ENCODE results near the gene LYZL1.

Gene LYZL1

DNA sequence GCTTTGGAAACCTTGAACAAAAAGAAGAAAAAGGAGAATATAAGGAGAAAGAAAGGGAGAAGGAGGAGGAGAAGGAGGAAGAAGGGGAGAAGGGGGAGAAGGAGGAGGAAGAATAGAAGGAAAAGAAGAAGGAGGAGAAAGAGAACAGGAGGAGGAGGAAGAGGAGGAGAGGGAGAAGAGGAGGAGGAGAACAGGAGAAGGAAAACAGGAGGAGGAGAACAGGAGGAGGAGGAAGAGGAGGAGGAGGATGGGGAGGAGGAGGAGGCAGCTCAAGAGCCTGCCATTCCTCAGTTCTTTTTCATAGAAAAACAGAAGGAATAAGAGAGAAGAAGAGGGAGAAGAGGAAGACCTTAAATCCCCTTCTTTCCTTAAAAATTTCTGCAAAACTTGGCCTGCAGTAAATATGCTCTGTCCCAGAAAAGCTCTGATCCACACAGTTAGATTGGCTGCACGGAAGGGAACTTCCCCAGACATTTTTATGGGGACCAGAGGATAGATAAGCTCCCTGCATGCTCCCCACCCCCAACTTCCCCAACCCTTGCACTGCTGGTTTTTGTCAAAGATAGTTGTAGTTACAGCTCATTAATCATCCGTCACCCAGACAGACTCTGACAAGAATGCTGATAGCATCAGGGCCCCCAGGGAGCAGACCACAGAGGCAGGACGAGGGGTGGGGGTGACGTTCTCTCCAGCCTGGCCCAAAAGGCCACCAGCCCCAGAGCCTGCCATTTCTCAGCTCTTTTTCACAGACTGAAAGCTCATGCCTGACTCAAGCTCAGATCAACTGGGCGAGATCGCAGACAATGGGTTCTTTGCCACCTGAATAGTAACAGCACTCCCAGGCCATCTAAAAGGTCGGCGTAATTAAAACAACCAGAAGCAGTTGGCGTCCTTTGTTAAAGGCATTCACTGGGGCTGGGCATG is 34.5 kb upstream of the LYZL1 start:
- H3K4me3 Mint-ChIP-seq = no peak overlapping the region
- no peaks in the 10 kb centered on the region for H3K36me3 Mint-ChIP-seq (ENCODE audit: low read depth)
- no peaks in the 10 kb centered on the region for H3K4me1 Mint-ChIP-seq (ENCODE audit: low read depth)

GRCh38 chr10:29255104-29255503 is 33.8 kb upstream of the LYZL1 start:
- Mint-ChIP-seq H3K27ac (no peak overlapping the region), H3K9me3 (no peaks in the 10 kb centered on the region), H3K27me3 (ENCODE audit: low read depth) (peaks cover 3% of the 10 kb centered on the region), H3K4me3 (no peak overlapping the region), H3K36me3 (ENCODE audit: low read depth) (no peaks in the 10 kb centered on the region), H3K4me1 (ENCODE audit: low read depth) (no peaks in the 10 kb centered on the region)

More for the DNA sequence above, 34.5 kb upstream of the LYZL1 start:
- no peaks in the 10 kb centered on the region for H3K9me3 Mint-ChIP-seq
- H3K27me3 Mint-ChIP-seq (ENCODE audit: low read depth) = peaks cover 3% of the 10 kb centered on the region
- no peak overlapping the region for H3K27ac Mint-ChIP-seq

DNA sequence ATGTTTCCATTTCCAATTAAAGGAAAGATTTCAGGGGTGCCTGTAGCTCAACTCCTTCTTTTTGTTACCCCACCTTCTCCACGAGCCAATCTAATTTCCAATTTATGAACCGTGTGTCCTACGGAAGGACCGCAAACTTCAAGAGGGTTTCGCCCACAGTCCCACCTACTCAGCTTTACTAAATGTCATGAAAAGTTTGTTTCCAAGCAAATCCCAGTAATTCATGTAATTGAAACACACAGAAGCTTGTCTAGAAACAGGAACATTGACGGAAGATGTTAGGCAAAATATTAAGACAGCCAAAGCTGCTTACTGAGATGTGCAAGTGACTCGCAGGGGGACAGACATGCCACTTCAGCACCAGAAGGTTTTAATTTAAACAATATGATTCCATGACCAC is 32.9 kb upstream of the LYZL1 start:
- H3K9me3 Mint-ChIP-seq = no peaks in the 10 kb centered on the region
- H3K4me1 Mint-ChIP-seq (ENCODE audit: low read depth) = no peaks in the 10 kb centered on the region
- H3K4me3 Mint-ChIP-seq = no peak overlapping the region
- no peaks in the 10 kb centered on the region for H3K36me3 Mint-ChIP-seq (ENCODE audit: low read depth)
- H3K27ac Mint-ChIP-seq = no peak overlapping the region
- H3K27me3 Mint-ChIP-seq (ENCODE audit: low read depth) = peaks cover 3% of the 10 kb centered on the region

DNA sequence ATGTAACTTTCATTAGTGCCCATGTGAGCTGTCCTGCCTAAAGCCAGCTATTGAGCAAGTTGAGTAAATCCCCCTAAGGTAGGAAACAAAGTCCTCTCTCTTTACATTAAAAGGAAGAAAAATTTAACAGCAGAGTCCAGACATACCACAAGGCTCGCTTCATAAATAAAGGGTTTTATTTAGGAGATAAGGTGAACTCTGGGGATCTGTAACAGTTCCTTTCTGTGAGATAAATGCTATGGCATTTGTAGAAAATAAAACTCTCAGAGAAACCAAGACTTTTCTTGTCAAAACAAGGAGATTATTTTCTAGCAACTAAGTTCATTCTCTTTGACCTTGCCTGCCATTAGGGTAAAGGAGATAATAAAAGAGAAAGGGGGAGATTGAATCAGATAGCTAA is 32.3 kb upstream of the LYZL1 start:
- Mint-ChIP-seq H3K27ac (no peak overlapping the region), H3K36me3 (ENCODE audit: low read depth) (no peaks in the 10 kb centered on the region), H3K4me1 (ENCODE audit: low read depth) (no peaks in the 10 kb centered on the region), H3K27me3 (ENCODE audit: low read depth) (peaks cover 3% of the 10 kb centered on the region), H3K9me3 (no peaks in the 10 kb centered on the region), H3K4me3 (no peak overlapping the region)

DNA sequence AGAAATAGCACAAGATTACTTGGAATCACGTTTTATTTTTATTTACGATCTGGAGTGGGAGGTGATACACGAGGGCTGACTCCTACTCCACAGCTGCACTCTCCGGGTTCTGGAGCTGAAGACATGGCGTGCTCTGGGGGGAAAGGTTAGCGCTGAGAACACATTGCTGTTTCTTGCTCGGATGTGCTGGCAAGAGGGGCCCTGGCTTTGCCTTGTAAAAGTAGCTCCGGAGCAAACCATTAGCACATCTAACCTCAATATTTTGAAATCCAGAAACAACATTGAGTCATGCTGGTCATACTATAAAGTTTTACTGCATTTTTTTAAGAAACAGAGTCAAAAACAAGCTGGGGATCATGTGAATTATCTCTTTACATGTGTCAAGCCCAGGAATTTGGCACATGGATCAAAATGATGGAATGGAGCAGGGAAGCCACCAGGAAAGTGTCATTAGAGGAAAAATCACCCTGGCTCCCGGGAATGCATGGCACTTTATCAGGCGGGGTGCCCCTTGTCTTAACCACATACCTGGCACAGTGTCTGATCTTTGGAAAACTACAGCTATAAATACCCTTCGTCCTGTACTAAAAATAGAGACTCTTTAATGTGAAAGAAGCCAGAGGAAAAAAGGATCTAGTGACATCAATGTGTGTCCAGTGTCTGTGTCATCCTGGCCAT is 31.6 kb upstream of the LYZL1 start:
- Mint-ChIP-seq H3K4me3 (no peak overlapping the region), H3K4me1 (ENCODE audit: low read depth) (no peaks in the 10 kb centered on the region), H3K27me3 (ENCODE audit: low read depth) (peaks cover 3% of the 10 kb centered on the region), H3K9me3 (no peaks in the 10 kb centered on the region), H3K36me3 (ENCODE audit: low read depth) (no peaks in the 10 kb centered on the region), H3K27ac (no peak overlapping the region)

GRCh38 chr10:29257784-29258135 is 31.1 kb upstream of the LYZL1 start:
- H3K27me3 Mint-ChIP-seq (ENCODE audit: low read depth) = peaks cover 3% of the 10 kb centered on the region
- H3K36me3 Mint-ChIP-seq (ENCODE audit: low read depth) = no peaks in the 10 kb centered on the region
- H3K27ac Mint-ChIP-seq = no peak overlapping the region
- no peak overlapping the region for H3K4me3 Mint-ChIP-seq
- H3K4me1 Mint-ChIP-seq (ENCODE audit: low read depth) = no peaks in the 10 kb centered on the region
- peaks cover 2% of the 10 kb centered on the region for H3K9me3 Mint-ChIP-seq

- peaks cover 3% of the 10 kb centered on the region for H3K27me3 Mint-ChIP-seq (ENCODE audit: low read depth)
- H3K9me3 Mint-ChIP-seq = peaks cover 3% of the 10 kb centered on the region
- H3K4me3 Mint-ChIP-seq = no peak overlapping the region
- H3K4me1 Mint-ChIP-seq (ENCODE audit: low read depth) = no peaks in the 10 kb centered on the region
- no peak overlapping the region for H3K27ac Mint-ChIP-seq
- no peaks in the 10 kb centered on the region for H3K36me3 Mint-ChIP-seq (ENCODE audit: low read depth)
Observed at GRCh38 chr10:29259498-29259897, 29.4 kb upstream of the LYZL1 start.

GRCh38 chr10:29263506-29263905 is 25.4 kb upstream of the LYZL1 start:
- Mint-ChIP-seq H3K36me3 (ENCODE audit: low read depth) (no peaks in the 10 kb centered on the region), H3K9me3 (peaks cover 12% of the 10 kb centered on the region), H3K4me3 (no peak overlapping the region)

GRCh38 chr10:29265210-29265768 is 23.6 kb upstream of the LYZL1 start:
- H3K27ac Mint-ChIP-seq = no peak overlapping the region
- H3K27me3 Mint-ChIP-seq (ENCODE audit: low read depth) = no peaks in the 10 kb centered on the region
- H3K4me3 Mint-ChIP-seq = no peak overlapping the region
- no peaks in the 10 kb centered on the region for H3K4me1 Mint-ChIP-seq (ENCODE audit: low read depth)
- H3K9me3 Mint-ChIP-seq = peaks cover 12% of the 10 kb centered on the region
- no peaks in the 10 kb centered on the region for H3K36me3 Mint-ChIP-seq (ENCODE audit: low read depth)

More at GRCh38 chr10:29263506-29263905, 25.4 kb upstream of the LYZL1 start:
- no peaks in the 10 kb centered on the region for H3K4me1 Mint-ChIP-seq (ENCODE audit: low read depth)
- no peaks in the 10 kb centered on the region for H3K27me3 Mint-ChIP-seq (ENCODE audit: low read depth)
- no peak overlapping the region for H3K27ac Mint-ChIP-seq

DNA sequence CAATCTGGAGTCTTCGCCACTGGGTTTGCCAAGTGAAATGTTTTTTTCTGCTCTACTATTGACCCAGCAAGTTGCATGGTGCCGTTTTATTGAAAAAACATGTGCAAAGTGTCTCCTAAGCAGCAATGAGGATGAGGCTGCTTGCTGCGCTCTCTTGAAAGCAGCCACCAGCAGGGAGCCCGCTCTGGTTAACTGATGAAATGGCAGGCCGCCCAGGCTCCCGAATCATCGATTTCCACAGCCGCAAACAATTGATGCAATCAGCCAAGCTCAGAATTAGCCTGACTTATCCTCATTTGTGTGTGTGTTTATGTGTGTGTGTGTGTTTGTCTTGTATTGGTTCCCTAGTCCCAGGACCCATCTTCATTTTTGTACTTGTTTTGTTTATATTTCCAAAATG is 22.2 kb upstream of the LYZL1 start:
- Mint-ChIP-seq H3K9me3 (peaks cover 12% of the 10 kb centered on the region), H3K27ac (no peak overlapping the region), H3K27me3 (ENCODE audit: low read depth) (no peaks in the 10 kb centered on the region), H3K4me3 (no peak overlapping the region), H3K4me1 (ENCODE audit: low read depth) (no peaks in the 10 kb centered on the region), H3K36me3 (ENCODE audit: low read depth) (no peaks in the 10 kb centered on the region)

- H3K4me3 Mint-ChIP-seq = no peak overlapping the region
- H3K36me3 Mint-ChIP-seq (ENCODE audit: low read depth) = no peaks in the 10 kb centered on the region
- peaks cover 9% of the 10 kb centered on the region for H3K9me3 Mint-ChIP-seq
- no peak overlapping the region for H3K27ac Mint-ChIP-seq
- H3K27me3 Mint-ChIP-seq (ENCODE audit: low read depth) = no peaks in the 10 kb centered on the region
- no peaks in the 10 kb centered on the region for H3K4me1 Mint-ChIP-seq (ENCODE audit: low read depth)
Observed at GRCh38 chr10:29268011-29268410, 20.9 kb upstream of the LYZL1 start.

- no peaks in the 10 kb centered on the region for H3K4me1 Mint-ChIP-seq (ENCODE audit: low read depth)
- no peaks in the 10 kb centered on the region for H3K36me3 Mint-ChIP-seq (ENCODE audit: low read depth)
- H3K4me3 Mint-ChIP-seq = no peak overlapping the region
- H3K9me3 Mint-ChIP-seq = peaks cover 9% of the 10 kb centered on the region
- H3K27ac Mint-ChIP-seq = no peak overlapping the region
- no peaks in the 10 kb centered on the region for H3K27me3 Mint-ChIP-seq (ENCODE audit: low read depth)
Observed at GRCh38 chr10:29269486-29269885, 19.4 kb upstream of the LYZL1 start.

GRCh38 chr10:29270883-29271282 is 18.0 kb upstream of the LYZL1 start:
- no peaks in the 10 kb centered on the region for H3K36me3 Mint-ChIP-seq (ENCODE audit: low read depth)
- H3K27me3 Mint-ChIP-seq (ENCODE audit: low read depth) = no peaks in the 10 kb centered on the region
- H3K27ac Mint-ChIP-seq = no peak overlapping the region
- no peaks in the 10 kb centered on the region for H3K4me1 Mint-ChIP-seq (ENCODE audit: low read depth)
- H3K4me3 Mint-ChIP-seq = no peak overlapping the region
- H3K9me3 Mint-ChIP-seq = no peaks in the 10 kb centered on the region

GRCh38 chr10:29271877-29272276 is 17.0 kb upstream of the LYZL1 start:
- H3K27me3 Mint-ChIP-seq (ENCODE audit: low read depth) = no peaks in the 10 kb centered on the region
- no peaks in the 10 kb centered on the region for H3K36me3 Mint-ChIP-seq (ENCODE audit: low read depth)
- no peaks in the 10 kb centered on the region for H3K4me1 Mint-ChIP-seq (ENCODE audit: low read depth)
- H3K9me3 Mint-ChIP-seq = no peaks in the 10 kb centered on the region
- H3K27ac Mint-ChIP-seq = no peak overlapping the region
- H3K4me3 Mint-ChIP-seq = no peak overlapping the region

DNA sequence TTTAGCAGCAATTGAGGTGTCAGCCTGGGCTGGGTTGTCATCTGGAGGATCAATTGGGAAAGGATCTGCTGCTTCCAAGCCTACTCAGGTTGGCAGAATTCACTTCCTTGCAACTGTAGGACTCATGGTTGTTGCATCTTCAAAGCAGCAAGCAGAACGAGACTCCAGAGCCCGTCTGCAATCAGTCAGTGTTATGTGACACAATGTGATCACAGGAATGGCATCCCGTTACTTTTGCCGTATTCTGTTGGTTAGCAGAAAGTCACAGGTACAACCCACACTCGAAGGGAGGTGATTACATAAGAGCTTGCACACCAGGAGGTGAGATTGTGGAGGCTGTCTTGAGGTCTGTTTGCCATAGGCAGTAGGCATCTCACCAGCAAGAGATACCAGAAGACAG is 15.4 kb upstream of the LYZL1 start:
- Mint-ChIP-seq H3K27me3 (ENCODE audit: low read depth) (no peaks in the 10 kb centered on the region), H3K4me3 (no peak overlapping the region), H3K27ac (no peak overlapping the region)

More for the DNA sequence above, 15.4 kb upstream of the LYZL1 start:
- no peaks in the 10 kb centered on the region for H3K9me3 Mint-ChIP-seq
- no peaks in the 10 kb centered on the region for H3K36me3 Mint-ChIP-seq (ENCODE audit: low read depth)
- no peaks in the 10 kb centered on the region for H3K4me1 Mint-ChIP-seq (ENCODE audit: low read depth)

All from T-helper 1 cell treated with Interleukin-12 subunit alpha and Interleukin-12 subunit beta and Interleukin-4 antibody, amounts not matched to agents 30 μg/mL and 1 μg/mL, for 36 hours (primary cell).